Liver (tissue), 3 donors: Measurements from ENCODE around the gene KCNA10.
A peak's percentile ranks its signal among the peaks of the same experiment; 100 is the strongest.

Source experiments
- ATF3 ChIP-seq: IDR thresholded peaks from 2 replicates; pipeline ENCODE4 v1.6.1; 2016; ENCODE audit warnings: antibody characterized with exemption
- CTCF ChIP-seq: fragments of 150-350 bp; IDR thresholded peaks from 2 replicates; pipeline ENCODE4 v1.5.1; 2017; ENCODE audit warnings: improper control_type of control experiment, low read depth, low read length; ENCODE audit not compliant: missing input control
- FOXA1 ChIP-seq: IDR thresholded peaks from 2 replicates; pipeline ENCODE4 v1.6.1; 2016; ENCODE audit warnings: antibody characterized with exemption
- GABPA ChIP-seq, 2 donors: IDR thresholded peaks in 1 of 2; conservative IDR thresholded peaks in 1 of 2; 2 replicates each; pipeline ENCODE4 v1.6.1; 2016; ENCODE audit warnings: antibody characterized with exemption in 2 of 2, mild to moderate bottlenecking in 1 of 2, moderate library complexity in 1 of 2
- HNF4A ChIP-seq, 2 donors: conservative IDR thresholded peaks; 2 replicates each; pipeline ENCODE4 v1.6.1; 2016; ENCODE audit warnings: antibody characterized with exemption in 2 of 2, mild to moderate bottlenecking in 2 of 2
- JUND ChIP-seq, 2 donors: IDR thresholded peaks; 2 replicates each; pipeline ENCODE4 v1.6.1; 2016; ENCODE audit warnings: antibody characterized with exemption in 2 of 2
- RAD21 ChIP-seq, 2 donors: IDR thresholded peaks; 2 replicates each; pipeline ENCODE4 v1.6.1; 2016; ENCODE audit warnings: antibody characterized with exemption in 2 of 2, mild to moderate bottlenecking in 2 of 2
- RXRA ChIP-seq, 2 donors: IDR thresholded peaks; 2 replicates each; pipeline ENCODE4 v1.6.1; 2017 to 2018; ENCODE audit warnings: antibody characterized with exemption in 2 of 2, mild to moderate bottlenecking in 1 of 2
- SP1 ChIP-seq: IDR thresholded peaks from 2 replicates; pipeline ENCODE4 v1.6.1; 2018; ENCODE audit warnings: antibody characterized with exemption, mild to moderate bottlenecking
- TAF1 ChIP-seq: conservative IDR thresholded peaks from 2 replicates; pipeline ENCODE4 v1.6.1; 2016; ENCODE audit warnings: antibody characterized with exemption, mild to moderate bottlenecking
- YY1 ChIP-seq: IDR thresholded peaks from 2 replicates; pipeline ENCODE4 v1.6.1; 2016; ENCODE audit warnings: antibody characterized with exemption, mild to moderate bottlenecking
- TF ChIP-seq, protein P1 (sequence below): IDR thresholded peaks from 2 replicates; pipeline ENCODE4 v1.6.1; 2016; ENCODE audit warnings: antibody characterized with exemption
- TF ChIP-seq, protein P2 (sequence below): IDR thresholded peaks from 2 replicates; pipeline ENCODE4 v1.6.1; 2016; ENCODE audit warnings: antibody characterized with exemption, mild to moderate bottlenecking
- TF ChIP-seq, protein P3 (sequence below): IDR thresholded peaks from 2 replicates; pipeline ENCODE4 v1.6.1; 2016; ENCODE audit warnings: antibody characterized with exemption
- donor health status: healthy.
- donor health status: healthy.

DNA sequence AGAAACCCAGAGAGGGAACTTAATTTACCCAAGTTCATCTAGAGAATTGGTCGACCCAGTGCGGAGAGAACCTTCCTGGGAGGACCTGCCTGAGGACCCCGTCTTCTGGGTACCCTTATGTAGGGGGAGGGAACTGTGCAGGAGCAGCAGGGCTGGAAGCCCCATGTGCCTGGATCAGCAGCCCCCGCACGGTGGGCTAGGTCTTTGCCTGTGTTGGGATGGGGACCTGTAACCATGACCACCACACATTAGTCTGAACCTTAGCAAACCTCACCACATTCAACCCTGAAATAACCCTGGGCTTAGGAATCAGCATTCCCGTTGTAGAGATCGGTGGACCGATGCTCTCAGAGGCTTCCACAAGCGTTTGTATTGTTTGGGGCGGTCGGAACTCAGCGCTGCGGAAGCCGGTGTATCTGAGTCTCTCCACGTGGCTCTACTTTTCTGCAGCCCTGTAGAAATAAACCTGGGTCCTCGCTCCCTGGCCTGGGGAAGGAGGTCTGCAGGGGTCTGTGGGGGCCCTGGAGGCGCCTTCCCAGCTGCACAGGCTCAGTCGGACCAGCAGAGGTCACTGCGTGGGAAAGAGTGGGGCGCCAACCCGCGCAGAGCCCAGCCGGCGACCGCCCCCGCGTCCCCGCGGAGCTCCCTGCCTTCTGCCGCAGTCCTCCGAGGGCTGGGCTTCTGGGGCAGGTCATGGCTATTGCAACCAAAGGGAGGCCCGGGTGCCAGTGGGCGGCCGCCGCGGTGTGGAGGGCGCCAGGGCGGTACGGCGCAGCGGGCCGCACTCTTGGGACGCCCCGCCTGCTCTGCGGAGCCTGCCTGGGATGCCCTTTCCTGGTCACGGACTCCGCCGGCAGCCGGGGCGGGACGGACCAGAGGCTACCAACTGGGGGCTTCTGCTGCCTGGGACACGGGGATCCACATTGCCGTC, 36.2 kb upstream of the KCNA10 start:
- TF ChIP-seq CTCF (peak; percentile 55), GABPA (IDR thresholded peaks at IDR 0.05 in 1 of 2, conservative IDR thresholded peaks at IDR 0.05 in 1 of 2) (no peak), TAF1 (no peak), YY1 (no peak), RAD21 (IDR thresholded peaks at IDR 0.05) (peak; percentile 33 to 68), SP1 (no peak), JUND (IDR thresholded peaks at IDR 0.05) (no peak), HNF4A (conservative IDR thresholded peaks at IDR 0.05) (no peak), ATF3 (no peak), FOXA1 (no peak), RXRA (IDR thresholded peaks at IDR 0.05) (no peak)
- TF ChIP-seq, protein P1, sequence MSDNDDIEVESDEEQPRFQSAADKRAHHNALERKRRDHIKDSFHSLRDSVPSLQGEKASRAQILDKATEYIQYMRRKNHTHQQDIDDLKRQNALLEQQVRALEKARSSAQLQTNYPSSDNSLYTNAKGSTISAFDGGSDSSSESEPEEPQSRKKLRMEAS = no peak
- TF ChIP-seq, protein P2, sequence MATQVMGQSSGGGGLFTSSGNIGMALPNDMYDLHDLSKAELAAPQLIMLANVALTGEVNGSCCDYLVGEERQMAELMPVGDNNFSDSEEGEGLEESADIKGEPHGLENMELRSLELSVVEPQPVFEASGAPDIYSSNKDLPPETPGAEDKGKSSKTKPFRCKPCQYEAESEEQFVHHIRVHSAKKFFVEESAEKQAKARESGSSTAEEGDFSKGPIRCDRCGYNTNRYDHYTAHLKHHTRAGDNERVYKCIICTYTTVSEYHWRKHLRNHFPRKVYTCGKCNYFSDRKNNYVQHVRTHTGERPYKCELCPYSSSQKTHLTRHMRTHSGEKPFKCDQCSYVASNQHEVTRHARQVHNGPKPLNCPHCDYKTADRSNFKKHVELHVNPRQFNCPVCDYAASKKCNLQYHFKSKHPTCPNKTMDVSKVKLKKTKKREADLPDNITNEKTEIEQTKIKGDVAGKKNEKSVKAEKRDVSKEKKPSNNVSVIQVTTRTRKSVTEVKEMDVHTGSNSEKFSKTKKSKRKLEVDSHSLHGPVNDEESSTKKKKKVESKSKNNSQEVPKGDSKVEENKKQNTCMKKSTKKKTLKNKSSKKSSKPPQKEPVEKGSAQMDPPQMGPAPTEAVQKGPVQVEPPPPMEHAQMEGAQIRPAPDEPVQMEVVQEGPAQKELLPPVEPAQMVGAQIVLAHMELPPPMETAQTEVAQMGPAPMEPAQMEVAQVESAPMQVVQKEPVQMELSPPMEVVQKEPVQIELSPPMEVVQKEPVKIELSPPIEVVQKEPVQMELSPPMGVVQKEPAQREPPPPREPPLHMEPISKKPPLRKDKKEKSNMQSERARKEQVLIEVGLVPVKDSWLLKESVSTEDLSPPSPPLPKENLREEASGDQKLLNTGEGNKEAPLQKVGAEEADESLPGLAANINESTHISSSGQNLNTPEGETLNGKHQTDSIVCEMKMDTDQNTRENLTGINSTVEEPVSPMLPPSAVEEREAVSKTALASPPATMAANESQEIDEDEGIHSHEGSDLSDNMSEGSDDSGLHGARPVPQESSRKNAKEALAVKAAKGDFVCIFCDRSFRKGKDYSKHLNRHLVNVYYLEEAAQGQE = no peak
- TF ChIP-seq, protein P3, sequence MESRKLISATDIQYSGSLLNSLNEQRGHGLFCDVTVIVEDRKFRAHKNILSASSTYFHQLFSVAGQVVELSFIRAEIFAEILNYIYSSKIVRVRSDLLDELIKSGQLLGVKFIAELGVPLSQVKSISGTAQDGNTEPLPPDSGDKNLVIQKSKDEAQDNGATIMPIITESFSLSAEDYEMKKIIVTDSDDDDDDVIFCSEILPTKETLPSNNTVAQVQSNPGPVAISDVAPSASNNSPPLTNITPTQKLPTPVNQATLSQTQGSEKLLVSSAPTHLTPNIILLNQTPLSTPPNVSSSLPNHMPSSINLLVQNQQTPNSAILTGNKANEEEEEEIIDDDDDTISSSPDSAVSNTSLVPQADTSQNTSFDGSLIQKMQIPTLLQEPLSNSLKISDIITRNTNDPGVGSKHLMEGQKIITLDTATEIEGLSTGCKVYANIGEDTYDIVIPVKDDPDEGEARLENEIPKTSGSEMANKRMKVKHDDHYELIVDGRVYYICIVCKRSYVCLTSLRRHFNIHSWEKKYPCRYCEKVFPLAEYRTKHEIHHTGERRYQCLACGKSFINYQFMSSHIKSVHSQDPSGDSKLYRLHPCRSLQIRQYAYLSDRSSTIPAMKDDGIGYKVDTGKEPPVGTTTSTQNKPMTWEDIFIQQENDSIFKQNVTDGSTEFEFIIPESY = no peak
